Measurements from ENCODE around the gene TLE6. TPM values are rescaled to one million over a fixed set of nuclear protein-coding genes. Genes with fewer than 3 reads are reported as not detected.

TLE6 gene
- total RNA-seq, 1 donor from 2014 or later, result 3.8 TPM

DNA sequence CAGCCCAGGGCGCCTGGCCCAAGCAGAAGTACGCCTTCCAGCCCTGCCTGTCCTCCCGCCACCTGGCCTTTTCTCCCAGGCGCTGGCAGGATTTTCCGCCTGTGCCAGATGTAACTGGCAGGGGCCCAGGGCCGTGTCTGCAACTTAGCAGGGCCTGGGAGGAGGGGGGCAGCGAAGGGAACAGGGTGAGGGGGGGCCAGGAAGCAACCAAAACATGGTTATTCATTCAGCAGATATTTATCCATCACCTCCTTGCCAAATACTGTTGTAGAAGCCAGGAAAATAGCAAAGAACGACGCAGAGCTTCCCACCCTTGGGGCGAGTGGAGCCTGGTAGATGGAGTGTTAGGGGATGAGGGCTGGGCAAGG, 5.6 kb downstream of the TLE6 start:
- H3K4me3 Mint-ChIP-seq, result peak overlapping the region; percentile 67
- H3K27ac Mint-ChIP-seq, result peak overlapping the region; percentile 79
- H3K4me1 Mint-ChIP-seq (ENCODE audit: unreplicated experiment), result peaks cover 30% of the 10 kb centered on the region
- peaks cover 10% of the 10 kb centered on the region for H3K27me3 Mint-ChIP-seq
- H3K9me3 Mint-ChIP-seq, result no peaks in the 10 kb centered on the region
- no peak for TF ChIP-seq CTCF (conservative IDR thresholded peaks at IDR 0.05)
- DNase-seq (ENCODE audit: extremely low spot score, unreplicated experiment), result no peak
- H3K36me3 Mint-ChIP-seq, result no peaks in the 10 kb centered on the region

DNA sequence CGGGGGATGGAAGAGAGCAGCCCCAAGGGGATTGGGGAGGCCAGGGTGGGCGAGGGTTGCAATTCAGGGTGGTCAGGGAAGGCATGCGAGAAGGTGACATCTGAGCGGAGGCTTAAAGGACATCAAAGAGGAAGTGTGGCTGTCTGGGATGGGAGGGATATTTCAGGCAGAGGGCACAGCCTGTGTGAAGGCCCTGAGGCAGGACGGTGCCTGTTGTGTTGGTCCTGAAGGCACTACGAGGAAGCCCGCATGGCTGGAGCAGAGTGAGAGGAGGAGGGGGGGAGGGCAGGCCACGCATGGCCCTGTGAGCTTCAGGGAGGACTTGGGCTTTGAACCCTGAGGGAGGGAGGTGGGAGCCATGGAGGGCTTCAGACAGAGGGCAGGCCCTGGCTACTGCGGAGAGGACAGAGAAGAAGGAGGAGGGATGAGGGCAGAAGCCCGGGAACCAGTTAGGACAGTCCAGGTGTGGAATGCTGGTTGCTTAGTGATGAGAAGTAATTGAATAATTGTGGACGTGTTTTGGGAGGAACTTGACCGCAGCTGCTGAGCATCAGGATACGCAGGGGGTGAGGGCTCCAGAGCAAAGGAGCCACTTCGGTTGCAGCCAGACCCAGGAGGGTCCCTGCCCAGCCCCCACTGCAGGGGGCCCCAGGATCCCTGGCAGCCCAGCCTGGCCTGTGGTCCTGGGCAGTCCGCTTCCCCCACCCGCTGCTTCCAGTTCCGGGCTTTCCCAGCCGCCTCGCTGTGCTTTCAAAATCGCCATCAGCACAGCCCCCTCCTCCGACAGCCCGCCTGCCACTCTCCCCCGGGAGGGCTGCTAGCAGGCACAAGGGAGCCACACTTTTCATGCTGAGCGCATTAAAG, 6.2 kb downstream of the TLE6 start:
- Mint-ChIP-seq H3K4me1 (ENCODE audit: unreplicated experiment) (peaks cover 31% of the 10 kb centered on the region), H3K9me3 (no peaks in the 10 kb centered on the region), H3K27me3 (peaks cover 11% of the 10 kb centered on the region), H3K4me3 (peak overlapping the region; percentile 67), H3K27ac (peak overlapping the region; percentile 79), H3K36me3 (no peaks in the 10 kb centered on the region)
- TF ChIP-seq CTCF (conservative IDR thresholded peaks at IDR 0.05), result no peak
- peak; percentile 79 for DNase-seq (ENCODE audit: extremely low spot score, unreplicated experiment)

- no peaks in the 10 kb centered on the region for H3K9me3 Mint-ChIP-seq
- H3K4me1 Mint-ChIP-seq (ENCODE audit: unreplicated experiment), result peaks cover 33% of the 10 kb centered on the region
- no peaks in the 10 kb centered on the region for H3K36me3 Mint-ChIP-seq
- DNase-seq (ENCODE audit: extremely low spot score, unreplicated experiment), result no peak
- no peak for TF ChIP-seq CTCF (conservative IDR thresholded peaks at IDR 0.05)
- H3K27ac Mint-ChIP-seq, result peak overlapping the region; percentile 58
- H3K27me3 Mint-ChIP-seq, result peaks cover 14% of the 10 kb centered on the region
- peak overlapping the region; percentile 78 for H3K4me3 Mint-ChIP-seq
Observed at GRCh38 chr19:2984215-2984528, 6.8 kb downstream of the TLE6 start.

GRCh38 chr19:2986951-2987524, 9.7 kb downstream of the TLE6 start:
- H3K27me3 Mint-ChIP-seq, result peaks cover 10% of the 10 kb centered on the region
- H3K4me1 Mint-ChIP-seq (ENCODE audit: unreplicated experiment), result peaks cover 26% of the 10 kb centered on the region
- no peak for TF ChIP-seq CTCF (conservative IDR thresholded peaks at IDR 0.05)
- H3K36me3 Mint-ChIP-seq, result no peaks in the 10 kb centered on the region
- DNase-seq (ENCODE audit: extremely low spot score, unreplicated experiment), result no peak
- H3K27ac Mint-ChIP-seq, result peak overlapping the region; percentile 34
- no peaks in the 10 kb centered on the region for H3K9me3 Mint-ChIP-seq
- H3K4me3 Mint-ChIP-seq, result peak overlapping the region; percentile 71

- no peaks in the 10 kb centered on the region for H3K36me3 Mint-ChIP-seq
- DNase-seq (ENCODE audit: extremely low spot score, unreplicated experiment), result no peak
- peaks cover 26% of the 10 kb centered on the region for H3K4me1 Mint-ChIP-seq (ENCODE audit: unreplicated experiment)
- H3K4me3 Mint-ChIP-seq, result no peak overlapping the region
- peaks cover 10% of the 10 kb centered on the region for H3K27me3 Mint-ChIP-seq
- TF ChIP-seq CTCF (conservative IDR thresholded peaks at IDR 0.05), result no peak
- H3K27ac Mint-ChIP-seq, result no peak overlapping the region
- H3K9me3 Mint-ChIP-seq, result no peaks in the 10 kb centered on the region
Observed at GRCh38 chr19:2987797-2988196, 10.4 kb downstream of the TLE6 start.
